Measurements from ENCODE around the gene LAMTOR4.

Gene LAMTOR4

GRCh38 chr7:100153708-100154535 lies 5.2 kb downstream of the LAMTOR4 start:
- no peak for DNase-seq (ENCODE audit: low spot score)

DNA sequence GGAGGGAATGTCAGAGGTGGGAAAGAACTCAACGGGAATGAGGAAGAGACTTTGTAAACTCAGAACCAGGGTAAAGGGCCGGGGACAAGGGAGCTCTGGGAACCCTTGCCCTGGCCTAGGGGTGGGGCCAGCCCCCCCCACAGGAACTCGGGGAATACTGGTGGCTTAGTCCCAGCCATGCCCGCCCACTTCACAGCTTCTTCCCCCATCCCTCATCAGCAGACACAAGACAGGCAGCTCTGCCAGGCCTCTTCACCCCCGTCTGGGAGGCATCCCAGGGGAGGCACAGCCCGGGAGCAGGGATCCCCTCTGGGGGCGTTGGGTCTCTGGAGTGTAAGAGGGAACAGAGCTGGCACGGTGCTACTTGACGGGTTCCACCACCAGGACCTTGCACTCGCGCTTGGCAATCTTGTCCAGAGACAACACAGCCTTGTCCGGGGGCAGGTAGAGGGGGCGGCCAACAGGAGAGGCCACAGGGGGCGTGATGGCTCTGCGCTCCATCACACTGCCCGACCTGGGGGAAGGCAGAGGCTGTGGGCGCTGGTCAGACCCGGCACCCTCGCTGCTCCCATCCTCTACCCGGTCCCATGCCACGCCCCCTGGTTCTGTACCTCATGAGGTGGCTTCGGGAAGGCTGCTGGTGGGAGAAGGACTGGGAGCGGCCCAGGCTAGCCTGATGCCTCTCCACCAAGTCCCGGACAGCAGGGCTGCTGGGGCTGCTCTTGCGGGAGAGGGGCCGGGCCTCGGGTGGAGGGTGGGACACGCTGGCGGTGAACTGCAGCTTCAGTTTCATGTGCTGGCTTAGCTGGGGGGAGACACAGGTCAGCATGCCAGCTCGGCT lies 6.2 kb downstream of the LAMTOR4 start:
- no peak for DNase-seq (ENCODE audit: low spot score)

GRCh38 chr7:100155553-100156317 lies 7.0 kb downstream of the LAMTOR4 start:
- DNase-seq (ENCODE audit: low spot score) = no peak

- no peak for DNase-seq (ENCODE audit: low spot score)
Observed at GRCh38 chr7:100156331-100157068, 7.8 kb downstream of the LAMTOR4 start.

GRCh38 chr7:100157069-100157333 lies 8.3 kb downstream of the LAMTOR4 start:
- DNase-seq (ENCODE audit: low spot score) = no peak

DNA sequence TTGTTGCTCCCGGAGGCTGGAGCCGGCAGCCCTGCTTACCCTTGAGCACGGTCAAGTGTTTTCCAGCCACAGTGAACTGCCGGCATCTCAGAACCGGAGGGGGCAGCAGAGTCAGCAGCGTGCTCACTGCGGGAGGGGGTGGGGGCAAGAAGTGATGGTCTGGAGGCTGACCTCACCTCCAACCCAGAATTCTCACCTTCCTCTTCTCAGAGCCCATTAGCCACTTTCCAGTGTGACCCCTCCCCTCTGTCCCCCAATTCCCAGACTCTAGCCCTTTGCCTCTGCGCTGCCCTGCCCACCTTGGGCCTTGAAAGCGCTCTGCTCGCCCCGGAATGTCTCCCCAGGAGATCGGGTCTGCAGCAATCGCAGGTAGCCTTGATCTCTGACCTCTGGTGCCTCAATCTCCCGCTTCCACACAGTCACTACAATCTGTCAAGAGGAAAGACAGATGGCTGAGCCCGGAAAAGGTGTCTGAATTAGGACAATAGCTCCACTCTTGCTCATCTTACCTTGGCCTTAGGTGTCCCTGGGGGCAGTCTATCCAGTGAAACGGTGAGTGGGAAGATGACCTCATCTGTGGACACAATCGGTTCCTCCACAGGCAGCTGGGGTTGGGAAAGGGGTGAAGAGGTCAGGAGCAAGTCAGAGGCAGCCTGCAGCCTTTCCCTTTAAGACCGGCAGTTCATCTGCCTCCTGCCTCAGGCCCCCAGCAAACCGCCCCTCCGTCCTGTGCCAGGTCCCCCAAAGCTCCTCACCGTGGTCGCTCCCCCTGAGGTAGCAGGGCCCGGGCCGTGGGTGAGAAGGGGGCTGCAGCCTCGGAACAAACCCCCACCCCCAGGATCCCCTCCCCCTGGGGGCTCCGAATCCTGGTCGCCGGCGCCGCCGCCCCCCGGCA lies 8.9 kb downstream of the LAMTOR4 start:
- DNase-seq (ENCODE audit: low spot score) = no peak

GRCh38 chr7:100158229-100159098 lies 9.7 kb downstream of the LAMTOR4 start, which contains the start of gene TRAPPC14:
TSS of gene TRAPPC14 (minus strand) at chr7:100158723. CDS start at chr7:100158499, 224 bp downstream.
- peak; percentile 96 for DNase-seq (ENCODE audit: low spot score)

DNA sequence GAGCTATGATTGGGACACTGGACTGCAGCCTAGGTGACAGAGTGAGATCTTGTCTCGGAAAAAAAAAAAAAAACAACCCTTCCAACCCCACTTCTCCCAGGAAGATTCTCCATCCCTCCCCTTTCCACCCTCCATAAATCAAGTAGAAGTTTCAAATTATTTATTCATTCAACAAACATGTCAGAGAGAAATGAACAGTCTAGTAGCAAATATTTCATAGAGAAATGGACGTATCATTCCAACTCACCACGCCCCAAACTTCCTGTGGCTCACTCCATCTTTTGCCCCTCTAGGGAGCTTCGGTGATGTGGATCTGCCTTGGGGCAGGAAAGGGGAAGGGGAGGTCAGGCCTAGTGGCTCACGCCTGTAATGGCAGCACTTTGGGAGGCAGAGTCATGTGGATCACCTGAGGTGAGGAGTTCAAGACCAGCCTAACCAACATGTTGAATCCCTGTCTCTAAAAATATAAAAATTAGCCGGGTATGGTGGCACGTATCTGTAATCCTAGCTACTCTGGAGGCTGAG lies 10.4 kb downstream of the LAMTOR4 start:
- DNase-seq (ENCODE audit: low spot score) = no peak

- DNase-seq (ENCODE audit: low spot score) = no peak
Observed at GRCh38 chr7:100160067-100160466, 11.3 kb downstream of the LAMTOR4 start.

- no peak for DNase-seq (ENCODE audit: low spot score)
Observed at GRCh38 chr7:100163006-100163531, 14.4 kb downstream of the LAMTOR4 start.

DNA sequence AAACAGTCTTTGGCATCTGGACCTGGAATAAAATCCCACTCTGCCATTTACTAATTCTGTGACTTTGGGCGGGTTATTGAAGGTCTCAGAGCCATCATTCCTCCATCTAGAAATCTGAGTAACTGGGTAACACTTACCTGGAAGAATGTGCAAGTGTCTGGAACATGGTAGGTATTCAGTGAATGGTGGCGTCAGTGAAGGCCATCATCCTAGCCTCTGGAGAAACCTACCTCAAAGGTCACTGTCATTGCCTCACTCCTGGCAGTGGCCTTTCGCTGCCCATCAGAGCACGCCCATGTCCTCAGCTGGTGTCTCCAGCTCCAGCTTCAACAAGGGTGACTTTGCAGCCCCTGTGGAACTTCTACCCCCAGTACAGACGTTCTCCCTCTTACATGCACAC lies 15.2 kb downstream of the LAMTOR4 start:
- no peak for DNase-seq (ENCODE audit: low spot score)

DNA sequence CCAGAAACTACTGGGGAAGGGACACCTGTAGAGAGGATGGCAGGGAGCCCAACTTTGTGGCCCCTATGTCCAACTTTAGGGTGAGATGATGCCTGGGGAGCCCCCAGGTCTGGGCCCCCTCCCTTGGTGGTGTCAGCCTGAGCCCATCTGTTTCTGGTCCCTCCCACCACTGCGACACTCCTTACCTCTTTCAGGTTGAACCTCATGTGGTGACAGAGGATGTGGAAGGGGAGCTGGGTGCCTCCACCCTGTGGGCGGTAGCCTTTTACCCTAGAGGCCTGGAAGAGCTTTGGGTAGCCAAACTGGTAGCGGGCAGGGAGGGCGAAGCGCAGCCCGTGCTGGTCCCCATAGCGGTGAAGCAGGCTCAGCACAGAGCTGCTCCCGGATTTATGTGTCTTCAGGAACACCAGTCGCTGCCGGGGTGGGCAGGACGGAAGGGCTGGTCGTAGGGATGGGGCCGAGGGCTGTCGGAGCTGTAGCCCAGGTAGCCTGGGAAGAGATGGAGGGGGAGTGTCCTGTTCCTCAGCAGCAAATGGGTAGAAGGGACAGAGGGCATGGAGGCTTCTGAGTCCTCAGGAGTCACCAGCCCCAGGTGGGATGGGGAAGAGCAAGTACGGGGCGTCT lies 17.7 kb downstream of the LAMTOR4 start:
- DNase-seq (ENCODE audit: low spot score) = no peak

- no peak for DNase-seq (ENCODE audit: low spot score)
Observed at GRCh38 chr7:100166970-100167911, 18.5 kb downstream of the LAMTOR4 start.

DNA sequence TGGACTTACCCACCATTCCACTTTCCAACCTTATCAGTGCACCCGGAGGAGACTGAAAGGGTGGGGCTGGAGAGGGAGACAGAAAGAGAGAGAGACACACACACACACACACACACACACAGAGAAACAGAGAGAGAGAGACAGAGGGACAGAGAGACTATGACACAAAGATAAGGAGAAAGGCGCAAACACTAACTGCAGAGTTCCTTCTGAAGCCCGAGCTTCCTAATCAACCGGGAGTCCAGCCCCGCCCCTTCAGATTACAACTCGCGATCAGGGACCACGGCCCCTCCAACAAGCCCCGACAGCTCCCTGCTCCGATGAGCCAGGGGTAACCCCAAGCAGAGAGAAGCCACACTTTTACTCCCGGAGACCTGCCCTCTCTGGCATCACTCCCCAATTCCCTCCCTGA lies 19.2 kb downstream of the LAMTOR4 start:
- DNase-seq (ENCODE audit: low spot score) = no peak

- no peak for DNase-seq (ENCODE audit: low spot score)
Observed at GRCh38 chr7:100169147-100169850, 20.6 kb downstream of the LAMTOR4 start.

GRCh38 chr7:100170101-100170897 lies 21.6 kb downstream of the LAMTOR4 start:
- no peak for DNase-seq (ENCODE audit: low spot score)

Measured in left forelimb (tissue), 1 donor.